ENCODE measurements around the gene TNFSF11.
"Not testable (repeated sequence)": the region's sequence is repeated elsewhere in the genome, so short reads cannot be mapped to it uniquely, and the experiment has no call there.

The TNFSF11 gene

GRCh38 chr13:42559573-42560218, 14.3 kb upstream of the TNFSF11 start:
- not testable (repeated sequence) for H3K4me3 ChIP-seq (ENCODE audit: insufficient read depth, low read depth, low read length, poor library complexity, severe bottlenecking); H3K27ac ChIP-seq (ENCODE audit: insufficient read depth, low read length, poor library complexity, severe bottlenecking)

GRCh38 chr13:42560320-42560719, 13.6 kb upstream of the TNFSF11 start:
- not testable (repeated sequence) for H3K36me3 ChIP-seq (ENCODE audit: control insufficient read depth, insufficient read depth, low read length); DNase-seq; H3K4me3 ChIP-seq (ENCODE audit: insufficient read depth, low read depth, low read length, poor library complexity, severe bottlenecking); H3K27me3 ChIP-seq (replicated peaks; ENCODE audit: control insufficient read depth, insufficient read depth, low read length, poor library complexity, severe bottlenecking); H3K9me3 ChIP-seq (ENCODE audit: control insufficient read depth, low read length); H3K27ac ChIP-seq (ENCODE audit: insufficient read depth, low read length, poor library complexity, severe bottlenecking); H3K4me1 ChIP-seq (ENCODE audit: control insufficient read depth, insufficient read depth, low read length, poor library complexity, severe bottlenecking)

More at GRCh38 chr13:42559573-42560218, 14.3 kb upstream of the TNFSF11 start:
- DNase-seq; H3K27me3 ChIP-seq (replicated peaks; ENCODE audit: control insufficient read depth, insufficient read depth, low read length, poor library complexity, severe bottlenecking); H3K4me1 ChIP-seq (ENCODE audit: control insufficient read depth, insufficient read depth, low read length, poor library complexity, severe bottlenecking); H3K9me3 ChIP-seq (ENCODE audit: control insufficient read depth, low read length); H3K36me3 ChIP-seq (ENCODE audit: control insufficient read depth, insufficient read depth, low read length): not testable (repeated sequence)

- Histone ChIP-seq H3K36me3 (ENCODE audit: control insufficient read depth, insufficient read depth, low read length) (no peaks in the 10 kb centered on the region), H3K27me3 (replicated peaks; ENCODE audit: control insufficient read depth, insufficient read depth, low read length, poor library complexity, severe bottlenecking) (no peaks in the 10 kb centered on the region), H3K4me3 (ENCODE audit: insufficient read depth, low read depth, low read length, poor library complexity, severe bottlenecking) (no peak overlapping the region), H3K9me3 (ENCODE audit: control insufficient read depth, low read length) (no peaks in the 10 kb centered on the region), H3K27ac (ENCODE audit: insufficient read depth, low read length, poor library complexity, severe bottlenecking) (no peak overlapping the region), H3K4me1 (ENCODE audit: control insufficient read depth, insufficient read depth, low read length, poor library complexity, severe bottlenecking) (no peaks in the 10 kb centered on the region)
- no peak for DNase-seq
These were observed 12.0 kb upstream of the TNFSF11 start for GRCh38 chr13:42561752-42562467.

GRCh38 chr13:42567906-42568305, 6.0 kb upstream of the TNFSF11 start:
- Histone ChIP-seq H3K27ac (ENCODE audit: insufficient read depth, low read length, poor library complexity, severe bottlenecking) (no peak overlapping the region), H3K27me3 (replicated peaks; ENCODE audit: control insufficient read depth, insufficient read depth, low read length, poor library complexity, severe bottlenecking) (no peaks in the 10 kb centered on the region), H3K4me1 (ENCODE audit: control insufficient read depth, insufficient read depth, low read length, poor library complexity, severe bottlenecking) (no peaks in the 10 kb centered on the region), H3K36me3 (ENCODE audit: control insufficient read depth, insufficient read depth, low read length) (no peaks in the 10 kb centered on the region), H3K9me3 (ENCODE audit: control insufficient read depth, low read length) (no peaks in the 10 kb centered on the region), H3K4me3 (ENCODE audit: insufficient read depth, low read depth, low read length, poor library complexity, severe bottlenecking) (no peak overlapping the region)
- DNase-seq = no peak

- no peaks in the 10 kb centered on the region for H3K36me3 ChIP-seq (ENCODE audit: control insufficient read depth, insufficient read depth, low read length)
- no peak overlapping the region for H3K27ac ChIP-seq (ENCODE audit: insufficient read depth, low read length, poor library complexity, severe bottlenecking)
- no peaks in the 10 kb centered on the region for H3K27me3 ChIP-seq (replicated peaks; ENCODE audit: control insufficient read depth, insufficient read depth, low read length, poor library complexity, severe bottlenecking)
- DNase-seq = no peak
- H3K9me3 ChIP-seq (ENCODE audit: control insufficient read depth, low read length) = no peaks in the 10 kb centered on the region
- no peaks in the 10 kb centered on the region for H3K4me1 ChIP-seq (ENCODE audit: control insufficient read depth, insufficient read depth, low read length, poor library complexity, severe bottlenecking)
- no peak overlapping the region for H3K4me3 ChIP-seq (ENCODE audit: insufficient read depth, low read depth, low read length, poor library complexity, severe bottlenecking)
These were observed 4.2 kb upstream of the TNFSF11 start for GRCh38 chr13:42569576-42570344.

- Histone ChIP-seq H3K27me3 (replicated peaks; ENCODE audit: control insufficient read depth, insufficient read depth, low read length, poor library complexity, severe bottlenecking) (no peaks in the 10 kb centered on the region), H3K4me1 (ENCODE audit: control insufficient read depth, insufficient read depth, low read length, poor library complexity, severe bottlenecking) (peaks cover 8% of the 10 kb centered on the region), H3K4me3 (ENCODE audit: insufficient read depth, low read depth, low read length, poor library complexity, severe bottlenecking) (no peak overlapping the region), H3K27ac (ENCODE audit: insufficient read depth, low read length, poor library complexity, severe bottlenecking) (no peak overlapping the region), H3K36me3 (ENCODE audit: control insufficient read depth, insufficient read depth, low read length) (no peaks in the 10 kb centered on the region), H3K9me3 (ENCODE audit: control insufficient read depth, low read length) (no peaks in the 10 kb centered on the region)
- no peak for DNase-seq
These were observed 2.1 kb upstream of the TNFSF11 start for GRCh38 chr13:42571895-42572294.

- Histone ChIP-seq H3K9me3 (ENCODE audit: control insufficient read depth, low read length) (no peaks in the 10 kb centered on the region), H3K4me3 (ENCODE audit: insufficient read depth, low read depth, low read length, poor library complexity, severe bottlenecking) (peak overlapping the region; percentile 73), H3K36me3 (ENCODE audit: control insufficient read depth, insufficient read depth, low read length) (no peaks in the 10 kb centered on the region), H3K4me1 (ENCODE audit: control insufficient read depth, insufficient read depth, low read length, poor library complexity, severe bottlenecking) (peaks cover 8% of the 10 kb centered on the region), H3K27ac (ENCODE audit: insufficient read depth, low read length, poor library complexity, severe bottlenecking) (no peak overlapping the region), H3K27me3 (replicated peaks; ENCODE audit: control insufficient read depth, insufficient read depth, low read length, poor library complexity, severe bottlenecking) (no peaks in the 10 kb centered on the region)
- DNase-seq = no peak
These were observed 721 bp downstream of the TNFSF11 start for GRCh38 chr13:42574435-42575311.

- no peak overlapping the region for H3K27ac ChIP-seq (ENCODE audit: insufficient read depth, low read length, poor library complexity, severe bottlenecking)
- H3K36me3 ChIP-seq (ENCODE audit: control insufficient read depth, insufficient read depth, low read length) = no peaks in the 10 kb centered on the region
- H3K9me3 ChIP-seq (ENCODE audit: control insufficient read depth, low read length) = no peaks in the 10 kb centered on the region
- H3K27me3 ChIP-seq (replicated peaks; ENCODE audit: control insufficient read depth, insufficient read depth, low read length, poor library complexity, severe bottlenecking) = no peaks in the 10 kb centered on the region
- no peak for DNase-seq
- H3K4me3 ChIP-seq (ENCODE audit: insufficient read depth, low read depth, low read length, poor library complexity, severe bottlenecking) = no peak overlapping the region
- peaks cover 8% of the 10 kb centered on the region for H3K4me1 ChIP-seq (ENCODE audit: control insufficient read depth, insufficient read depth, low read length, poor library complexity, severe bottlenecking)
These were observed 2.0 kb downstream of the TNFSF11 start for GRCh38 chr13:42575938-42576337.

- no peaks in the 10 kb centered on the region for H3K36me3 ChIP-seq (ENCODE audit: control insufficient read depth, insufficient read depth, low read length)
- H3K4me1 ChIP-seq (ENCODE audit: control insufficient read depth, insufficient read depth, low read length, poor library complexity, severe bottlenecking) = peaks cover 8% of the 10 kb centered on the region
- H3K27me3 ChIP-seq (replicated peaks; ENCODE audit: control insufficient read depth, insufficient read depth, low read length, poor library complexity, severe bottlenecking) = no peaks in the 10 kb centered on the region
- DNase-seq = no peak
- no peak overlapping the region for H3K4me3 ChIP-seq (ENCODE audit: insufficient read depth, low read depth, low read length, poor library complexity, severe bottlenecking)
- no peaks in the 10 kb centered on the region for H3K9me3 ChIP-seq (ENCODE audit: control insufficient read depth, low read length)
- no peak overlapping the region for H3K27ac ChIP-seq (ENCODE audit: insufficient read depth, low read length, poor library complexity, severe bottlenecking)
These were observed 3.6 kb downstream of the TNFSF11 start for GRCh38 chr13:42577538-42577937.
